ENCODE data around the gene KPNB1.

GRCh38 chr17:47605011-47605410, 44.7 kb upstream of the KPNB1 start:
- TF ChIP-seq CTCF (conservative IDR thresholded peaks at IDR 0.05; ENCODE audit: low read length) = no peak
- TF ChIP-seq EZH2phosphoT487 (IDR thresholded peaks at IDR 0.05; ENCODE audit: borderline replicate concordance, low read depth, low read length) = no peak
